Tibial nerve (tissue), 4 donors: ENCODE measurements around the gene DNM3. TPM values are rescaled to one million over a fixed set of nuclear protein-coding genes. Genes with fewer than 3 reads are reported as not detected.

Source experiments
- DNase-seq, 2 donors: peaks; one replicate each; pipeline ENCODE4 v3.0.0-alpha.2; 2019; ENCODE audit warnings: low spot score in 2 of 2
- H3K27ac ChIP-seq, 4 donors: fragments of 200-600 bp; sonication (generic) in 3 of 4; one replicate each; pipeline ENCODE4 v1.5.1; 2017 to 2019; ENCODE audit warnings: mild to moderate bottlenecking in 1 of 4
- H3K27me3 ChIP-seq, 2 donors: fragments of 200-600 bp; sonication (generic) in 1 of 2; one replicate each; pipeline versions ENCODE4 v1.5.1 to v1.6.0; 2017 to 2019
- H3K36me3 ChIP-seq, 3 donors: fragments of 200-600 bp; sonication (generic); one replicate each; pipeline ENCODE4 v1.5.1; 2018 to 2019
- H3K4me1 ChIP-seq, 4 donors: fragments of 200-600 bp; sonication (generic) in 3 of 4; one replicate each; pipeline ENCODE4 v1.5.1; 2017 to 2019
- H3K4me3 ChIP-seq, 4 donors: fragments of 200-600 bp; sonication (generic) in 3 of 4; one replicate each; pipeline ENCODE4 v1.5.1; 2017 to 2019; ENCODE audit warnings: mild to moderate bottlenecking in 1 of 4, moderate library complexity in 1 of 4
- H3K9me3 ChIP-seq, 4 donors: fragments of 200-600 bp; sonication (generic) in 3 of 4; one replicate each; pipeline ENCODE4 v1.5.1; 2017 to 2019
- EP300 ChIP-seq, 2 donors: sonication (generic); formaldehyde crosslinking; IDR thresholded peaks; one replicate each; pipeline ENCODE4 v1.6.1; 2017; ENCODE audit warnings: antibody characterized with exemption in 2 of 2, mild to moderate bottlenecking in 1 of 2
- POLR2A ChIP-seq, 2 donors: fragments of 450-650 bp; IDR thresholded peaks; one replicate each; pipeline ENCODE4 v1.6.1; 2017; ENCODE audit warnings: antibody characterized with exemption in 2 of 2, mild to moderate bottlenecking in 2 of 2, moderate library complexity in 2 of 2
- whole genome bisulfite sequencing, 2 donors: methylation state at CpG; one replicate each; pipeline ENCODE4 v1.1.5; 2018; 5-methylcytosine and 5-hydroxymethylcytosine counted together
- total RNA-seq, 4 donors: library from RNA; depleted of rRNA; stranded (reverse); fragments of >200 nt; gene quantifications; one replicate each; pipeline ENCODE4 v1.1.0, GENCODE V29; 2016
- TF ChIP-seq, protein P1 (sequence below), 5 experiments: fragments of 200-600 bp in 3 of 5; fragments of 450-650 bp in 2 of 5; sonication (generic) in 3 of 5; IDR thresholded peaks; one replicate each; pipeline ENCODE4 v1.5.1; 2016 to 2019; ENCODE audit warnings: antibody characterized with exemption in 5 of 5, mild to moderate bottlenecking in 3 of 5, moderate library complexity in 2 of 5

The DNM3 gene
- total RNA-seq, 4 donors from 2014 or later = 9.8 to 15.3 (median 12.3) TPM

GRCh38 chr1:171948511-171948910 lies 107.2 kb downstream of the DNM3 start:
- Histone ChIP-seq H3K27ac (no peak overlapping the region), H3K4me3 (no peak overlapping the region), H3K4me1 (peaks cover 0 to 3% (median 0%) of the 10 kb centered on the region in 4 donors), H3K27me3 (no peaks in the 10 kb centered on the region), H3K36me3 (no peaks in the 10 kb centered on the region), H3K9me3 (no peaks in the 10 kb centered on the region)
- DNase-seq = no peak
- TF ChIP-seq EP300 (IDR thresholded peaks at IDR 0.05) (no peak), POLR2A (IDR thresholded peaks at IDR 0.05) (no peak)
- TF ChIP-seq, protein P1, sequence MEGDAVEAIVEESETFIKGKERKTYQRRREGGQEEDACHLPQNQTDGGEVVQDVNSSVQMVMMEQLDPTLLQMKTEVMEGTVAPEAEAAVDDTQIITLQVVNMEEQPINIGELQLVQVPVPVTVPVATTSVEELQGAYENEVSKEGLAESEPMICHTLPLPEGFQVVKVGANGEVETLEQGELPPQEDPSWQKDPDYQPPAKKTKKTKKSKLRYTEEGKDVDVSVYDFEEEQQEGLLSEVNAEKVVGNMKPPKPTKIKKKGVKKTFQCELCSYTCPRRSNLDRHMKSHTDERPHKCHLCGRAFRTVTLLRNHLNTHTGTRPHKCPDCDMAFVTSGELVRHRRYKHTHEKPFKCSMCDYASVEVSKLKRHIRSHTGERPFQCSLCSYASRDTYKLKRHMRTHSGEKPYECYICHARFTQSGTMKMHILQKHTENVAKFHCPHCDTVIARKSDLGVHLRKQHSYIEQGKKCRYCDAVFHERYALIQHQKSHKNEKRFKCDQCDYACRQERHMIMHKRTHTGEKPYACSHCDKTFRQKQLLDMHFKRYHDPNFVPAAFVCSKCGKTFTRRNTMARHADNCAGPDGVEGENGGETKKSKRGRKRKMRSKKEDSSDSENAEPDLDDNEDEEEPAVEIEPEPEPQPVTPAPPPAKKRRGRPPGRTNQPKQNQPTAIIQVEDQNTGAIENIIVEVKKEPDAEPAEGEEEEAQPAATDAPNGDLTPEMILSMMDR (IDR thresholded peaks at IDR 0.05) = no peak
- WGBS, 2 donors = 9 to 18% methylated on average over 1 of the region's 1 CpG

DNA sequence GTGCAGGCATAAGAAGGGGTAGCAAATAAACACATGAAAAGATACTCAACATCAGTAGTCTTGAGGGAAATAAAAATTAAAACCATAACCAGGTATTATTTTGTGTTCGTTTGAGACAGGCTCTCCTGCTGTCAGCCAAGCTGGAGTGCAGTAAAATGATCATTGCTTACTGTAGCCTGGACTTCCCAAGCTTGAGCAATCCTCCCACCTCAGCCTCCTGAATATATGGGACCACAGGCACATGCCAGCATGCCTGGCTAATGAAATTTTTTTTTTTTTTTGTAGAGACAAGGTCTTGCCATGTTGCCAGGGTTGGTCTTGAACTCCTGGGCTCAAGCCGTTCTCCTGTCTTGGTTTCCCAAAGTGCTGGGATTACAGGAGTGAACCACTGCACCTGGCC lies 108.0 kb downstream of the DNM3 start:
- Histone ChIP-seq H3K27me3 (no peaks in the 10 kb centered on the region), H3K4me3 (no peak overlapping the region), H3K9me3 (no peaks in the 10 kb centered on the region), H3K36me3 (no peaks in the 10 kb centered on the region), H3K4me1 (peaks cover 0 to 3% (median under 1%) of the 10 kb centered on the region in 4 donors), H3K27ac (no peak overlapping the region)
- DNase-seq = no peak
- WGBS, 2 donors = 91 to 94% methylated on average over 2 of the region's 2 CpGs
- TF ChIP-seq EP300 (IDR thresholded peaks at IDR 0.05) = no peak
- TF ChIP-seq, protein P1 (IDR thresholded peaks at IDR 0.05) = no peak

GRCh38 chr1:171953835-171954234 lies 112.5 kb downstream of the DNM3 start:
- no peaks in the 10 kb centered on the region for H3K27me3 ChIP-seq
- H3K36me3 ChIP-seq = no peaks in the 10 kb centered on the region
- peaks cover 0 to 5% (median 0%) of the 10 kb centered on the region in 4 donors for H3K4me1 ChIP-seq
- H3K27ac ChIP-seq = no peak overlapping the region
- no peak overlapping the region for H3K4me3 ChIP-seq
- no peak for DNase-seq
- 29 to 33% methylated on average over 1 of the region's 1 CpG for WGBS, 2 donors
- TF ChIP-seq EP300 (IDR thresholded peaks at IDR 0.05) = no peak
- TF ChIP-seq, protein P1 (IDR thresholded peaks at IDR 0.05) = no peak
- TF ChIP-seq POLR2A (IDR thresholded peaks at IDR 0.05) = no peak
- no peaks in the 10 kb centered on the region for H3K9me3 ChIP-seq

- H3K27ac ChIP-seq = no peak overlapping the region
- peaks cover 0 to 5% (median 0%) of the 10 kb centered on the region in 4 donors for H3K4me1 ChIP-seq
- H3K27me3 ChIP-seq = no peaks in the 10 kb centered on the region
- WGBS, 2 donors = 67 to 73% methylated on average over 4 of the region's 4 CpGs
- no peaks in the 10 kb centered on the region for H3K36me3 ChIP-seq
- TF ChIP-seq EP300 (IDR thresholded peaks at IDR 0.05) = no peak
- H3K4me3 ChIP-seq = no peak overlapping the region
- H3K9me3 ChIP-seq = no peaks in the 10 kb centered on the region
- DNase-seq = no peak
Observed at GRCh38 chr1:171954361-171954760, 113.1 kb downstream of the DNM3 start.

GRCh38 chr1:171961861-171962260 lies 120.6 kb downstream of the DNM3 start:
- TF ChIP-seq EP300 (IDR thresholded peaks at IDR 0.05) (no peak), POLR2A (IDR thresholded peaks at IDR 0.05) (no peak)
- TF ChIP-seq, protein P1 (IDR thresholded peaks at IDR 0.05) = no peak
- no peaks in the 10 kb centered on the region for H3K4me1 ChIP-seq
- WGBS, 2 donors = 100% methylated on average over 1 of the region's 1 CpG
- H3K9me3 ChIP-seq = no peaks in the 10 kb centered on the region
- no peak overlapping the region for H3K4me3 ChIP-seq
- no peaks in the 10 kb centered on the region for H3K27me3 ChIP-seq
- H3K27ac ChIP-seq = no peak overlapping the region
- H3K36me3 ChIP-seq = no peaks in the 10 kb centered on the region
- DNase-seq = no peak

- H3K4me1 ChIP-seq = no peaks in the 10 kb centered on the region
- no peak for DNase-seq
- 94 to 97% methylated on average over 1 of the region's 1 CpG for WGBS, 2 donors
- TF ChIP-seq, protein P1 (IDR thresholded peaks at IDR 0.05) = no peak
- TF ChIP-seq POLR2A (IDR thresholded peaks at IDR 0.05) (no peak), EP300 (IDR thresholded peaks at IDR 0.05) (no peak)
- H3K4me3 ChIP-seq = no peak overlapping the region
- no peaks in the 10 kb centered on the region for H3K9me3 ChIP-seq
- no peaks in the 10 kb centered on the region for H3K27me3 ChIP-seq
- H3K36me3 ChIP-seq = no peaks in the 10 kb centered on the region
- H3K27ac ChIP-seq = no peak overlapping the region
Observed at GRCh38 chr1:171963762-171964161, 122.5 kb downstream of the DNM3 start.
